Ovary (tissue), 3 donors: ENCODE data around the gene EEF1A2.

Experiments used
- EP300 ChIP-seq: sonication (generic); formaldehyde crosslinking; IDR thresholded peaks from one replicate; pipeline ENCODE4 v1.6.1; 2017; ENCODE audit warnings: antibody characterized with exemption
- POLR2A ChIP-seq: fragments of 450-650 bp; IDR thresholded peaks from one replicate; pipeline ENCODE4 v1.6.1; 2017; ENCODE audit warnings: antibody characterized with exemption, mild to moderate bottlenecking, moderate library complexity
- TF ChIP-seq, protein P1 (sequence below), 3 donors: fragments of 450-650 bp in 2 of 3; fragments of 200-600 bp in 1 of 3; IDR thresholded peaks; one replicate each; pipeline versions ENCODE4 v1.5.1 to v1.8.0; 2016 to 2022; ENCODE audit warnings: antibody characterized with exemption in 3 of 3, mild to moderate bottlenecking in 1 of 3
- donor health status: DM: no; HTN: no; CAD: no.

- TF ChIP-seq, protein P1, sequence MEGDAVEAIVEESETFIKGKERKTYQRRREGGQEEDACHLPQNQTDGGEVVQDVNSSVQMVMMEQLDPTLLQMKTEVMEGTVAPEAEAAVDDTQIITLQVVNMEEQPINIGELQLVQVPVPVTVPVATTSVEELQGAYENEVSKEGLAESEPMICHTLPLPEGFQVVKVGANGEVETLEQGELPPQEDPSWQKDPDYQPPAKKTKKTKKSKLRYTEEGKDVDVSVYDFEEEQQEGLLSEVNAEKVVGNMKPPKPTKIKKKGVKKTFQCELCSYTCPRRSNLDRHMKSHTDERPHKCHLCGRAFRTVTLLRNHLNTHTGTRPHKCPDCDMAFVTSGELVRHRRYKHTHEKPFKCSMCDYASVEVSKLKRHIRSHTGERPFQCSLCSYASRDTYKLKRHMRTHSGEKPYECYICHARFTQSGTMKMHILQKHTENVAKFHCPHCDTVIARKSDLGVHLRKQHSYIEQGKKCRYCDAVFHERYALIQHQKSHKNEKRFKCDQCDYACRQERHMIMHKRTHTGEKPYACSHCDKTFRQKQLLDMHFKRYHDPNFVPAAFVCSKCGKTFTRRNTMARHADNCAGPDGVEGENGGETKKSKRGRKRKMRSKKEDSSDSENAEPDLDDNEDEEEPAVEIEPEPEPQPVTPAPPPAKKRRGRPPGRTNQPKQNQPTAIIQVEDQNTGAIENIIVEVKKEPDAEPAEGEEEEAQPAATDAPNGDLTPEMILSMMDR (IDR thresholded peaks at IDR 0.05): no peak
- TF ChIP-seq POLR2A: no peak
- no peak for TF ChIP-seq EP300
These were observed 56.8 kb downstream of the EEF1A2 start for GRCh38 chr20:63442100-63442493.
